CD4-positive, alpha-beta T cell treated with Interleukin-17A for 4 hours (primary cell): Measurements from ENCODE around the gene ALDOB.

Experiments
- DNase-seq: peaks from one replicate; pipeline ENCODE4 v3.0.0-alpha.2; 2020; ENCODE audit warnings: mixed read lengths

Gene ALDOB

DNA sequence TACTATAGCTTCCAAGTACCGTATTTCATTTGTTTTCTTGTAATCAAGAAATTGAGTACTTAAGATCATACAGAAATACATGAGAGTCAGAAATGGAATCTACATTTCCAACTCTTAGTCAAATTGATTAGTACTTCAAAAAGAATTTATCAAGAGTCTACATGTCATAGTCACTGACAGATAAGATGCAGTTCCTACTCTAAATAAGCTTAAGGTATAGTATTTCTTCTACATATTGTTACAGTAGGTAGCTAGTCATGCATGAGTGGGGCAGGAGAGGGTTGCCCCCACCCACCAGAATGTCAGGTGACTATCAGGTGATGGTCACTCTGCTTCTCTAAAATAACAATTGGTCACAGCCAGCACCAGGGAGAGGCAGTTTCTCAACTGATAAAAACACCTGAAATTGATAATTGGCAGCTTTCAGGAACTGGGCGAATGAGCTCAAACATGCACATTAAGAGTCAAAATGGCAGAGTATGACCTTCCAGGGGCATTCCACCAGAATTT lies 53.7 kb downstream of the ALDOB start:
- no peak for DNase-seq

DNA sequence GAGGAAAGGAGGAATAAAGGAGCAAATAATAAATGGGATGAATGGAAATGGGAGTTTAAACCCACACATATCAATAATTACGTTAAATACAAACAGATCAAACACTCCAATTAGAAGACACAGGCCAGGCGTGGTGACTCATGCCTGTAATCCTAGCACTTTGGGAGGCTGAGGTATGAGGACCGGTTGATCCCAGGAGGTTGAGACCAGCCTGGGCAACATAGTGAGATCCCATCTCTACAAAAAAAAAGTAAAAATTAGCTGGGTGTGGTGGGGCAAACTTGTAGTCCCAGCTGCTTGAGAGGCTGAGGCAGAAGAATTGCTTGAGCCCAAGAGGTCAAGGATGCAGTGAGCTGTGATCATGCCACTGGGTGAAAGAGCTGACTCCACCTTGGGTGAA lies 54.5 kb downstream of the ALDOB start:
- no peak for DNase-seq

DNA sequence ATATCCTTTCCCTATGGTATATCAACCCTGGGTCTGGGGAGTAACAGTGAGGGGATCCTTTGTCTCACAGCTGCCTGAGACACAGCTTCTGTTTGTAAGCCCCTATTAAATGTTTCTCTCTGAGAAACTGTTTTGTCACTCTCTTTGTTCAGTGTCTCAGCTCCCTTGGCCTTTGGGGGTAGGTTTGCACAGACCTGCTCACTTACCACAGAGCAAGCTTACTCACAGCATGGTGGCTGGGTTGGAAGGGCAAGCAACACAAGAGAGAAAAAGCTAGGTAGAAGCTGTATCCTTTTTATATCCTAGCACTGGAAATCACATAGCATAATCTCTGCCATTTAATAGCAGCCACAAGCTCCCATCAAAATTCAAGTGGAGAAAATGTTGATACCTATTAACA lies 55.3 kb downstream of the ALDOB start:
- no peak for DNase-seq

DNA sequence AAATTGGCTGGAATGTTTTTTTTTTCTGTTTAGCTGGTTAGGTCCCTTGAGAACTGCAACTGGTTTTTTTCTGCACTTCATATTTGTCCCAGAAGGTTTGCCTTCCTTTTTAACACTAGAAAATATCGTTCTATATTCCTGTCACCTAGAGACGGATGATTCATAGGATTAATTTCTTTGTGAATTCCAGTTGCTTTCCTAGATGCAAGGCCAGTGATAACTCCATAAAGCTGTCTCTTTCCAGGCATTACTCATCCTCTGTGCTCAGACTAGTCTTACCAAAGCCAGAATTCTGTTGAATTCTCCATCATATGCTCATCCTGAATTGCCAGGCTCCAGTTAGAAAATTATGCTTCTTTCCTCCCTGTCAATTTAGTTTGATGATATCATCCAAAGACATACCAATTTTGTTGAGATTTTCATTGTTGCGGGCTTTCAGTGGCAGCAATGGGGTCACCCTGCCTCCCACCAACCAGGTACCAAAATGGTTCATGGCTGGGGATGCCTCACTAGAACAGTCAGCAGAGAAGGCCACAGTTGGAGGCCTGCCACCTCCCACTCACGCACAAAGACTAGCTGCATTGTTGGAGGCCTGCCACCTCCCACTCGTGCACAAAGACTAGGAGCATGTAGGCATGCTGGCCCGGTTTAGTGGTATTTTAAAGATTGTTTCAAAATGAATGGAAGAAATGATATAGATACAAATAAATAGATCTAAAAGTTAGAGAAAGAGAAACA lies 59.3 kb downstream of the ALDOB start:
- DNase-seq: no peak

DNA sequence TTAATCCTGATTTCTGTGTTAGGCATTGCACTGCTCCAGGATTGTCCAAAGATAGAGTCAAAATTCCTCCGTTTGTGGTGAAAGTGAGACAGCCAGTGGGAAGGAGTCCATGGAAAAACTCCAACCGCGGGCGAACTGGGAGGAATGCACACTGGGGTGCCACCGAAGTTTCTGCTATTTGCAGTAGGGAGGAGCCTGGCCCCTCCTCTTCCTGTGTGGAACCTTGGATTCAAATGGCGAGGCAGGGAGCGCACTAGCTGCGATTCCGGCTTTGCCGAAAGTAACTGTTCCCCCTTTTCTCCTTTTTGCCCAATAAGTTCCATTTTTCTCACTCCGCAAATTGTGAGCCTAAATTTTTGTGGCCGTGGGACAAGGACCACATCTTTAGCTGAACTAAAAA lies 60.0 kb downstream of the ALDOB start:
- no peak for DNase-seq

DNA sequence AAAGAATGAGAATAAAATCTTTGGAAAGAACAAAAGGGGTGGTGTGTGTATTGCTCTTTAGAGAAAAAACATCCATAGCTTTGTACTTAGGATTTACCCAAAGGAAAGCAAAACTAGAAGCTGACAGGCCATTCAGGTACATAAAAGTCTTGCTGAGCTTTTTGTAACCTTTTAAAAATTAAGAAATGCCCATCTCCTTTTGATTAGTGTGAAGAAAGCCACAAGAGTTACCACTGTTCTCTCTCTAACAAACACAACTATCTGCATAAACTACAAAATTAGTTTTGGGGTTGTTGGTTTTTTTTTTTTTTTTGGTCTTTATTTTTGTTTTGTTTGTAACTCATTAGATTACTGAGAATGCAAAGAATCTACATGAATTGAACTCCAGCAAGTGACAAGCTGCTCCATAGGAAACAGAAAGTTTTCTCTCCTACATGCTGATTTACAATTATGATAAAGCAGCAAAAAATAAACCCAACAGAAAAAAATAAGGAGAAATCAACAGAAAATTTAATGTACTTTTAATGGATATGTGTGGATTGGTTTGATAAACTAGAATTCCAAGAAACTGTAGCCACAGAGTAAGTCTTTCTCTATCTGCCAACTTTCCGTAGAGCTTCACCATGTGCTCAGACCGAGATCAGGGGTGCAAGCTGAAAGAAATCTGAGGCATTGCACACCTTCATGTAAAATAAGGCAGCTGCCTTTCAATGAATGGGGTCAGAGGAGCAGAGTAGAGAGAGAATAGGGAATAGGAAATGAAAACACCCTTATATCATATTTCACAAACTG lies 63.1 kb downstream of the ALDOB start:
- DNase-seq: no peak

DNA sequence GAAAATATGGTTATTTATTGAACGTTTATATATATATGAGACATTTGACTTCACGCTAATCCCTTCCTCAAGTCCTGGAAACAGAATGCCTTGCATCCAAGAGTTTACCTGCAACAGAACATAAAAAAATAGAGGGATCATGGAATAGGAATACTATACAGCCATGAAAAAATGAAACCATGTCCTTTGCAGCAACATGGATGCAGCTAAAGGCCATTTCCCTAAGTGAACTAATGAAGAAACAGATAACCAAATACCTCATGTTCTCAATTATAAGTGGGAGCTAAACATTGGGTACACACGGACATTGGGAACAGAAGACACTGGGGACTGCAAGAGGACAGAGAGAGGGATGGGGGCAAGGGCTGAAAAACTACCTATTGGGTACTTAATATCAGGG lies 63.8 kb downstream of the ALDOB start:
- DNase-seq: no peak
